Suppressor macrophage treated with lipopolysaccharide for 4 hours (primary cell): ENCODE data around the gene ATP2A2.
A peak's percentile ranks its signal among the peaks of the same experiment; 100 is the strongest.

Source experiments
- DNase-seq: peaks from one replicate; pipeline ENCODE4 v3.0.0-alpha.2; 2020

The ATP2A2 gene

GRCh38 chr12:110280779-110281548 lies at the start of gene ATP2A2:
Gene ATP2A2, plus strand, starts transcription at chr12:110281247. Its CDS starts 543 bp downstream, at chr12:110281790.
- peak; percentile 97 for DNase-seq

DNA sequence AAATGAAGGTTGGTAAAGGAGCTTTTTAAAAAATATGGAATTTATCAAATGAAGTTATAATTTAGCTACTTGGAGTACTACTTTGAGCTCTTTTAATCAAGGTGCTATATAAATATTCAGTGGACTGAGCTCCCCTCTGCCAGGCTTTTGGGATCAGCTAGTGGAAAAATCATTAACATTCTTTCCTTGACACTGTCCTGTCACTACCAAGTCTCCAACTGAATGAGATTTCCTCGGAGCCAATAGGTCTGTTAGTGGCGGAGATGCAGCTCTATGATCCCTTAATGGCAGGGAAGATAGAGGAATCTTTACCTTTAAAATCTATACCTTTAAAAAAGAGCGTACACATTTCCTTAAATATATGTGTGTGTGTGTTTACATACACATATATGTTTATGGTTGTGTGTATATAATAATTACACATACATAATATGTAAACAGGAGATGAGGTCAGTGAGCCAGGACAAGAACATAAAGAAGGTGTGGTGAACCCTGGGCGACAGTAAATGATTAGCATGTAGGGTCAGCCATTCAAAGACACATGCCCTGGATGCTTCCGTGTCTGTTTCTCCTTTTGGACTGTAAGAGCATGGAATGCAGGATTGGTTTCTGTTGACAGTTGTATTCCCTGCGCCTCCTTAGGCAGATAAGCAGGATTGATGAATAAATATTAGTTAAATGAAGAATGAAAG lies 47.7 kb upstream of the ATP2A2 start:
- DNase-seq: no peak

GRCh38 chr12:110234331-110234751 lies 46.7 kb upstream of the ATP2A2 start:
- peak; percentile 68 for DNase-seq

GRCh38 chr12:110234755-110235154 lies 46.3 kb upstream of the ATP2A2 start:
- DNase-seq: peak; percentile 70

GRCh38 chr12:110235383-110235782 lies 45.7 kb upstream of the ATP2A2 start:
- DNase-seq: peak; percentile 49

- DNase-seq: no peak
Observed at GRCh38 chr12:110243227-110243626, 37.8 kb upstream of the ATP2A2 start.

GRCh38 chr12:110244372-110244771 lies 36.7 kb upstream of the ATP2A2 start:
- no peak for DNase-seq

GRCh38 chr12:110244829-110245228 lies 36.2 kb upstream of the ATP2A2 start:
- no peak for DNase-seq

GRCh38 chr12:110245369-110245772 lies 35.7 kb upstream of the ATP2A2 start:
- DNase-seq: peak; percentile 50

DNA sequence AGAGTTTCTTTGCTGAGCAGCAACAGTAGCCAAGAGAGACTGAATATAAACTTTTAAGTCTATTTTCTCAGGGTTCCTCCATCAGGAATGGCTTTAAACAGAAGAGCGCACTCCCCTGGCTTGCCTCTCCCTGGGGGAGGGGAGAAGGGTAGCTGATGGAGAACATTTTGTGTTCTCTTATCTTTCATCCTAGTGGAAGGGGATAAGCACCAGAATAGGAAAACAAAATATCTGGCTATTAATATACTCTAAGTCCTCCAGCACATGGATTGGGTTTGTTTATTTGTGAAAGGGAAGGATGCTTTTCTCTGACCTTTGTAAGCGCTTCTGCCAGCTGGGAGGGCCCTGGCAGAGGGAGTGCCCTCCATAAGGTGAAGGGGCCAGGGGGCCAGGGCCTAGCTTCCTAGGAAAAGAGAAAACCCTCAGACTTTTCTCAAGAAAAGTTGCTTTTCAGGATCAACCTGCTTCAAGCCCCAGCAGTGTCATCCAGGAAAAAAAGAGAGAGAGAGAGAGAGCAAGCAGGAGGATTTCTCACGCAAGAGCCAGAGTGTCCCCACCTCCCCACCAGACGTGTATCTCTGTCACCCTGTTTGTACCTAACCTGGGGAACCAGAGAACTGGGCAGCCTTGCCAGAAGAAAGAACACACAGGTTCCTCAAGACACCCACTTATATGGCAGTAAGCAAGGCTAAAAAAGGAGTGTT lies 34.3 kb upstream of the ATP2A2 start:
- no peak for DNase-seq

- DNase-seq: no peak
Observed at GRCh38 chr12:110247340-110248095, 33.5 kb upstream of the ATP2A2 start.

GRCh38 chr12:110248096-110248447 lies 33.0 kb upstream of the ATP2A2 start:
- no peak for DNase-seq

GRCh38 chr12:110249105-110249504 lies 31.9 kb upstream of the ATP2A2 start:
- peak; percentile 14 for DNase-seq

- DNase-seq: no peak
Observed at GRCh38 chr12:110249716-110250225, 31.3 kb upstream of the ATP2A2 start.

DNA sequence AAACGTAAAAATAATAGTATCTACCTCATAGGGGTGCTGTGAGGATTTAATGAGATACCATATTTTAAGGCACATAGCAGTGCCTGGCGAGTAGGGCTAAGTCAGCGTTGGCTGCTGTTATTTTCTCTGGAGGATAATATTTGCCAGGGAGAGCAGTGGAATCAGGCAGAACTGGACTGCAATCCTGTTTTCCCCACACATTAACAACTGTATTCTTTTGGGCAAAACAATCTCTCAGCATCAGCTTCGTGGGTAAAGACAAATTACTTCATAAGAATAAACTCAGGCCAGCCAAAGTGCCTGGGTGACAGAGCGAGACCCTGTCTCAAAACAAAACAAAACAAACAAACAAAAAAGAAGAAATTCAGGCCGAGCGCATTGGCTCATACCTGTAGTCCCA lies 29.7 kb upstream of the ATP2A2 start:
- DNase-seq: no peak

GRCh38 chr12:110252716-110253115 lies 28.3 kb upstream of the ATP2A2 start:
- no peak for DNase-seq

- peak; percentile 92 for DNase-seq
Observed at GRCh38 chr12:110253176-110253575, 27.9 kb upstream of the ATP2A2 start.

DNA sequence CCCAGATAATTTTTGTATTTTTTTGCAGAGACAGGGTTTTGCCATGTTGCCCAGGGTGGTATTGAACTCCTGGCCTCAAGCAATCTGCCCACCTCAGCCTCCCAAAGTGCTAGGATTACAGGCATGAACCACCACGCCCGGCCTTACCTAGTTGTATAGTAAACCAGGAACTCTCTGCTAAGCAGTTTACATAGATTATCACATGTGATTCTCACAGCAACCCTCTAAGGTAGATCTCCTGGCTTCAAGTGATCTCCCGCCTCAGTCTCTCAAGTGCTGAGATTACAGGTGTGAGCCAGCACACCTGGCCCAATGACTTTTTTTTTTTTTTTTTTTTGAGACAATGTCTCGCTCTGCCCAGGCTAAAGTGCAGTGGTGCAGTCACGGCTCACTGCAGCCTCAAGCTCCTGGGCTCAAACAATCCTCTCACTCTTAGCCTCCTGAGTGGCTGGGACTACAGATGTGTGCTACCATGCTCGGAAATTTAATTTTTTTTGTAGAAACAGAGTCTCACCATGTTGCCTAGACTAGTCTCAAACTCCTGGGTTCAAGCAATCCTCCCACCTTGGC lies 26.0 kb upstream of the ATP2A2 start:
- DNase-seq: no peak

DNA sequence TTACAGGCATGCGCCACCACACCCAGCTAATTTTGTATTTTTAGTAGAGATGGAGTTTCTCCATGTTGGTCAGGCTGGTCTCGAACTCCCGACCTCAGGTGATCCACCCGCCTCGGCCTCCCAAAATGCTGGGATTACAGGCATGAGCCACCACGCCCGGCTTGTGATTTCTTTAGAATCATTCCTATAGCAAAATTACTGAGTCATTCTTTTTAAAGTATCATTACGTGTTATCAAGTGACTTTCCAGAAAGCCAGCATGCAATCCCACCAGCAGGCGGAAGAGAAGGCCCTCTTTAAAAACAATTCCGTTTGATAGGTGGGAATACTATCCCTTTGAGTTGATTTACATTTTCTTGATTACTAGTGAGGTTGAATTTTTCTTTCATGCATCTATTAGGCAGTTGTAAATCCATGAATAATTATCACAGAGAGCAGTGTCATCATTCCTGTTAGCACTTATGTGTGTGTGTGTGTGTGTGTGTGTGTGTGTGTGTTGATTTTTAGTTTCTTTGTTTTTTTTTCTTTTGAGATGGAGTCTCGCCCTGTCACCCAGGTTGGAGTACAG lies 25.1 kb upstream of the ATP2A2 start:
- peak; percentile 64 for DNase-seq

- DNase-seq: peak; percentile 91
Observed at GRCh38 chr12:110256780-110257431, 24.1 kb upstream of the ATP2A2 start.

GRCh38 chr12:110258466-110258865 lies 22.6 kb upstream of the ATP2A2 start:
- DNase-seq: no peak
